Duodenal mucosa (tissue), 2 donors: ENCODE data around the gene OTOF.
"Not testable (repeated sequence)": the region's sequence is repeated elsewhere in the genome, so short reads cannot be mapped to it uniquely, and the experiment has no call there.

Source experiments
- H3K27ac ChIP-seq: one replicate; pipeline ENCODE4 v1.7.0; 2013; ENCODE audit warnings: low read depth, low read length
- H3K27me3 ChIP-seq, 2 donors: one replicate each; pipeline ENCODE4 v1.7.0; 2013; ENCODE audit warnings: low read length in 2 of 2, control low read depth in 1 of 2; ENCODE audit not compliant: insufficient read depth in 2 of 2, control insufficient read depth in 1 of 2
- H3K36me3 ChIP-seq, 2 donors: one replicate each; pipeline ENCODE4 v1.7.0; 2013; ENCODE audit warnings: low read length in 2 of 2, control low read depth in 1 of 2; ENCODE audit not compliant: insufficient read depth in 2 of 2, control insufficient read depth in 1 of 2
- H3K4me1 ChIP-seq, 2 donors: one replicate each; pipeline ENCODE4 v1.7.0; 2013; ENCODE audit warnings: low read length in 2 of 2, control low read depth in 1 of 2; ENCODE audit not compliant: insufficient read depth in 2 of 2, control insufficient read depth in 1 of 2
- H3K4me3 ChIP-seq, 2 donors: one replicate each; pipeline ENCODE4 v1.7.0; 2013; ENCODE audit warnings: low read length in 2 of 2, low read depth in 1 of 2
- H3K9ac ChIP-seq, 2 donors: one replicate each; pipeline ENCODE4 v1.7.0; 2013; ENCODE audit warnings: low read length in 2 of 2, low read depth in 1 of 2
- H3K9me3 ChIP-seq, 2 donors: one replicate each; pipeline ENCODE4 v1.7.0; 2013; ENCODE audit warnings: low read length in 2 of 2, control low read depth in 1 of 2; ENCODE audit not compliant: control insufficient read depth in 1 of 2

OTOF gene

GRCh38 chr2:26474261-26474785 lies 3.6 kb downstream of the OTOF start:
- H3K9ac ChIP-seq: no peak overlapping the region
- no peaks in the 10 kb centered on the region for H3K4me1 ChIP-seq
- H3K27me3 ChIP-seq: no peaks in the 10 kb centered on the region
- H3K27ac ChIP-seq: no peak overlapping the region
- H3K4me3 ChIP-seq: no peak overlapping the region
- H3K9me3 ChIP-seq: peaks cover under 1 to 2% of the 10 kb centered on the region in 2 donors
- no peaks in the 10 kb centered on the region for H3K36me3 ChIP-seq

GRCh38 chr2:26473796-26474195 lies 4.1 kb downstream of the OTOF start:
- H3K4me3 ChIP-seq: no peak overlapping the region
- no peaks in the 10 kb centered on the region for H3K4me1 ChIP-seq
- H3K36me3 ChIP-seq: no peaks in the 10 kb centered on the region
- H3K9me3 ChIP-seq: peaks cover 2 to 4% of the 10 kb centered on the region in 2 donors
- H3K27ac ChIP-seq: no peak overlapping the region
- no peak overlapping the region for H3K9ac ChIP-seq
- H3K27me3 ChIP-seq: no peaks in the 10 kb centered on the region

DNA sequence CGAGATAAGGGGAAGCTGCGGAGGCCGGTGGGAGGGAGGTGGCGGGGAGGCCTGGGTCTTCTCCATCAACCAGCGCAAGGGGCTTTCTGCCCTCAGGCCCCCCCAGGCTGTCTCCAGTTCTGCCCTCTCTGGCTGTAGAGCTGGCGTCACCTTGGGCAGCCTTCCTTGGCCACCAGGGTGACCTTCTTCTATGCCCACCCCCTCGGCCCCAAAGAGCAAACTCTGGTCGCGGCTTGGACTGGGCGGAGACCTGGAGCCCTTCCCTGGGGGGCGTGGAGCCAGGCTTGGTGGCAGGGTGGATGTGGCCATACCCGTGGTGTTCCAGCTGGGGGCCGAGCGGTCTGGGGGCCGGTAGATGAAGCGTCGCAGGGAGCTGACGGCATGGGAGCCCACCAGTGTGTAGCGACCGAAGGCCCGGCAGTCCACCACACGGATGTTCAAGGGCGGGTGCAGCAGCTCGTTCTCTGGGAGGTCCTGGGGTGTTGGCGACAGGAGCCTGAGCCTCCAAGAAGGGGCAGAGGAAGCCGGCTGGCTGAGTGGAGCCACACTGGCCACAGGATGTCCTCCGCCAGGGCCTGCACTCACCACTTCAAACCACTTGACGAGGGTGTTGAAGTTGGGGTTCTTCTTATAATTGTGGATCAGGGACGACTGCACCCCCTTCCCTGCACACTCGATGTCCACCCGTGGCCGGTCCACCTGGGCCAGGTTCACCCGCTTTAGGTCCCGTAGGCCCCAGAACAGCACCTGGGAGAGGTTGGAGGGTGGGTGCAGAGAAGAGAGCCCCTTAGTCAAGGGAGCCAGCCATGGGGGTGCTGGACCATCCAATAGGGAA lies 4.9 kb downstream of the OTOF start:
- H3K27me3 ChIP-seq: no peaks in the 10 kb centered on the region
- H3K27ac ChIP-seq: no peak overlapping the region
- H3K36me3 ChIP-seq: no peaks in the 10 kb centered on the region
- H3K9me3 ChIP-seq: peaks cover 2 to 4% of the 10 kb centered on the region in 2 donors
- H3K4me1 ChIP-seq: no peaks in the 10 kb centered on the region
- no peak overlapping the region for H3K4me3 ChIP-seq
- no peak overlapping the region for H3K9ac ChIP-seq

DNA sequence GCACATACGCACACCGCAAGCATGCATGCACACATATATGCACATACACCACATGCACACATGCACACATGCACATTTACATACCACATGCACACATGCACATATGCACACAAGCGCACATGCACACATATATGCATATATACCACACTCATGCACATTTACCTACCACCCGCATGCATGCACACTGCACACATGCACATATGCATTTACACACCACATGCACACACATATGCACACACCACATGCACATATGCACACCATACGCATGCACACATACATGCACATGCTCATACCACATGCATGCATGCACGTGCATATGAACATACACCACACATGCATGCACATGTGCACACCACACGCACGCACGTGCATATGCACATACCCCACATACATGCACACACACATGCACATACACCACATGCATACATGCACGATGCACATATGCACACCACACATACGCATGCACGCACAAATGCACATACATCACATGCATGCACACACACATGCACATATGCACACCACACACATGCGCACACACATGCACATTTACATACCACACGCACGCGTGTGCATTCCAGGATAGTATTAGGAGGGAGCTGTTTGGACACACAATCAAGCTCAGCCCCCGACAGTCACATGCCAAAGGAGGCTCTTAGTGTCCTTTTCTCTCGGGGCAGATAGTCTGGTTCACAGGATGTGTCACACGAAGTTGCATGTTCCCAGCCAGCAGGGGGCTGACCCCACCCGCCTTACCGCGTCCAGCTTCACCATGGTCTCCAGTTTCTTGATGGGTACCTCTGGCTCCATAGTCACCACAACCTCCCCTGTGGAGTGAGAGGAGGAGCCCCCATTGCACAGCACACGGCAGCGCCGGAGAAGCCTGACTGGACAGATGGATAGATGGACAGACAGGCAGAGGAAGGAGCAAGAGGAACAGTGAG lies 5.9 kb downstream of the OTOF start:
- no peaks in the 10 kb centered on the region for H3K36me3 ChIP-seq

DNA sequence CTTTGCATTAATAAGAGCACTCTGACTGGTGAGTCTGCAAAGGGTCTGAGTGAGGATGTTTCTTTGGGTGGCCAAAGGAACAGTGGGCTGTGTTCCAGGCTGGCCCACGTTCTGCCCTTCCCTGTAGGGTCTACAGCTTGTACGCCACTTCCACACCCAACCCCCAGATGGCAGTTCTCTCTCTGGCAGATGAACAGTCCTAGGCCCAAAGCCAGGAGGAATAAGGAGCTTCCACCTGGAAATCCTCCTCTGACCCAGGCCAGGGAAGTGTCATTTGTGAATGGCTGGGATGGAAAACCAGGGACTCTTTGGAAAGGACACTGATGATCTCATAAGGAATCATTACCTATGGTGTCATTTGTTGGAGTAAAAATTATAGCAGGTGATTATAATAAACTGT lies 6.6 kb downstream of the OTOF start:
- no peaks in the 10 kb centered on the region for H3K4me1 ChIP-seq
- H3K27ac ChIP-seq: no peak overlapping the region
- no peak overlapping the region for H3K4me3 ChIP-seq
- H3K9ac ChIP-seq: no peak overlapping the region
- no peaks in the 10 kb centered on the region for H3K36me3 ChIP-seq
- H3K27me3 ChIP-seq: no peaks in the 10 kb centered on the region
- peaks cover 2 to 4% of the 10 kb centered on the region in 2 donors for H3K9me3 ChIP-seq

More for the DNA sequence above, 5.9 kb downstream of the OTOF start:
- Histone ChIP-seq H3K27ac (no peak overlapping the region), H3K9me3 (peaks cover 2 to 4% of the 10 kb centered on the region in 2 donors), H3K27me3 (no peaks in the 10 kb centered on the region), H3K4me1 (no peaks in the 10 kb centered on the region), H3K4me3 (no peak overlapping the region), H3K9ac (no peak overlapping the region)

DNA sequence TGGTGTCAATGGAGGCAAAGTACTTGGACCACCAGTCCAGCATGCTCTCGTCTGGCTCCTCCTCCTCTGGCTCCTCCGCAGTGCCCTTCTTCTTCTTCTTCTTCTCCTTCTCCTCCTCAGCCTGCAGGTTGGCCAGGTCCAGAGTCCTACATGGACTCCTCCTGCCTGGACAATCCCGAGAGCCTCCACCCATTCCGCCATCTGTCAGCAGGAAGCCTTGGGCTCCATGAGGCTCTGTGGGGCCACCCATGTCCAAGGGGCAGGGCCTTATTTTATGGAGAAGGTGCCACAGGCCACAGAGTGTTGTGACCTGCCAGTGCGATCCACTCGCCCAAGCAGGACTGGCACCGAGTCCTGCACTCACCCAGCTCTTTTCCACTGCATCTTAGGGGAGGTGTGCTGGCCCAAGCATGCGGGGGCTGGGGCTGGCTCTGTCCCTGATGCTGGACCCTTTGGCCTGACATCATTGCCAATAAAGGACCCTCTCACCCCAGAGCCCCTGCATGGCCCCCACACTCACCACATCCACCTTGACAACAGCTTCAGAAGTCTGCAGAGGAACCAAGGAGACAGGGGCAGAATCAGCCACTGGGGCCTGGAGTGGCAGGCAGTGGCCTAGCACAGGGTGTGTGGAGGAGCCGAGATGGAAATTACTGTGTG lies 7.2 kb downstream of the OTOF start:
- Histone ChIP-seq H3K4me1 (no peaks in the 10 kb centered on the region), H3K27ac (no peak overlapping the region), H3K27me3 (no peaks in the 10 kb centered on the region), H3K4me3 (no peak overlapping the region), H3K9ac (no peak overlapping the region), H3K9me3 (peaks cover 2 to 4% of the 10 kb centered on the region in 2 donors), H3K36me3 (no peaks in the 10 kb centered on the region)

- H3K4me3 ChIP-seq: no peak overlapping the region
- H3K9ac ChIP-seq: no peak overlapping the region
- no peaks in the 10 kb centered on the region for H3K4me1 ChIP-seq
- no peaks in the 10 kb centered on the region for H3K27me3 ChIP-seq
- H3K27ac ChIP-seq: no peak overlapping the region
- peaks cover 2 to 4% of the 10 kb centered on the region in 2 donors for H3K9me3 ChIP-seq
- H3K36me3 ChIP-seq: no peaks in the 10 kb centered on the region
Observed at GRCh38 chr2:26469955-26470354, 8.0 kb downstream of the OTOF start.

DNA sequence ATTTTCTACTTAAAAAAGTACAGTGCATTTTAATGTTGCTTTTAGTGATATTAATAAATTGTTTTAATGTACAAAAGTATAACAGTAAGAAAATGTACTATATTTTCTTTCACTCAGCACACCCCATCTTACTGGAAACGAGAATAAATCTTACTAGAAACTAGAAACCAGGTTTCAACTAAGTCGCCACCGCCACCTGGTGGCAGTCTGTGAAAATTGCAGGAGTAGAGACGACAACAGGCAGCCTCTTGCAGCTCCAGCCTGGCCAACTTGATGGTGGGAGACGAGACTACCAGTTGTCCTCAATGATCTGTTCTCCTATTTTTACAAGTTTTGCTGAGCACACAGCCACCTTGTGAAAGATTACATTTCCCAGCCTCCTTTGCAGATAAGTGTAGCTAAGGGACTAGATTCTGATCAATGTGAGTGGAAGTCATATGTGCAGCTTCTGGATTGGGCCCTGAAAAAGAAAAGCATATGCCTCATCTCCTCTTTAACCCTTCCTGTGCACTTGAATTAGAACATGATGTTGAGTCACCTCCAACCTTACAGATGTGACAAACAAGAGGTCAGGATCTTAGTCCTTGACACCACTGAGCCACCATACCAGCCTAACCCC lies 8.7 kb downstream of the OTOF start:
- peaks cover 2 to 4% of the 10 kb centered on the region in 2 donors for H3K9me3 ChIP-seq
- no peak overlapping the region for H3K4me3 ChIP-seq
- H3K36me3 ChIP-seq: no peaks in the 10 kb centered on the region
- H3K27me3 ChIP-seq: no peaks in the 10 kb centered on the region
- H3K9ac ChIP-seq: no peak overlapping the region
- no peaks in the 10 kb centered on the region for H3K4me1 ChIP-seq
- no peak overlapping the region for H3K27ac ChIP-seq

- H3K4me1 ChIP-seq, H3K9ac ChIP-seq, H3K27me3 ChIP-seq, H3K9me3 ChIP-seq, H3K27ac ChIP-seq, H3K36me3 ChIP-seq, H3K4me3 ChIP-seq: not testable (repeated sequence)
Observed at GRCh38 chr2:26468544-26468943, 9.4 kb downstream of the OTOF start.
